GM11168 (cell line): ENCODE measurements around the gene NUMB.
"Not testable (repeated sequence)": the region's sequence is repeated elsewhere in the genome, so short reads cannot be mapped to it uniquely, and the experiment has no call there.

Experiments used
- in situ Hi-C: fragments of 300-500 bp; cut with MboI; formaldehyde crosslinking; loops from one replicate; pipeline ENCODE4 v1.12.0; 2022; ENCODE audit warnings: low sequenced_read_pairs; ENCODE audit not compliant: unreplicated experiment

The NUMB gene

DNA sequence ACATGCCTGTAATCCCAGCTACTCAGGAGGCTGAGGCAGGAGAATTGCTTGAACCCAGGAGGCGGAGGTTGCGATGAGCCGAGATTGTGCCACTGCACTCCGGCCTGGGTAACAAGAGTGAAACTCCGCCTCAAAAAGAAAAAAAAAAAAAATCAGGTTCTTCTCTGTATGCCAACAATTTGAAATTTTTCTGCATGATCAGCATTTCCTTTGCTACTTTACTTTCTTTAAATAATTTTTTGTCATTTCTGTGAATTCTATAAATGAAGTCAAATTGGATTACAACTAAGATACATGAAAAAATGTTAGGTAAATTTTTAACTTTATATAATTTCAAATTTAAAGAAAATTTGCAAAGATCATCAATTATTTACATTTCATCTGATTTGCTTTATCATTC is 87.8 kb downstream of the NUMB start:
- in situ Hi-C loops: no loop called here

DNA sequence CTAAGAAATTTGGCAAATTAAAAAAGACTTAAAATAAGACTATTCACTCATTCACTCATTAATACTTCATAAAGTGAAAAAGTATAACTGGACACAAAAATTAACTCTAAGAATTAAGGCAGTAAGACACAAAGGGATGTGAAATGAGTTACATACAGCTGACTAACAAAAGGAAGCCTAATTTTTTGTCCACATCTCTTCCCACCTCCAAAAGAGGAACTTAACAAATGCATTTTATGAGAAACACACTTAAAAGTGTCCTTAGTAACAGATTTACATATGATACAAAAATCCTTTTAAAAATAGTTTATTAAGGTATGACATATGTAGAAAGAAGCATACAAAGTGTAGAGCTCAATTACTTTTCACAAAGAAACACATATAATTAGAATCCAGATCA is 88.9 kb downstream of the NUMB start:
- in situ Hi-C loops: no loop called here

GRCh38 chr14:73368616-73369015 is 89.7 kb downstream of the NUMB start:
- in situ Hi-C loops: no loop called here

DNA sequence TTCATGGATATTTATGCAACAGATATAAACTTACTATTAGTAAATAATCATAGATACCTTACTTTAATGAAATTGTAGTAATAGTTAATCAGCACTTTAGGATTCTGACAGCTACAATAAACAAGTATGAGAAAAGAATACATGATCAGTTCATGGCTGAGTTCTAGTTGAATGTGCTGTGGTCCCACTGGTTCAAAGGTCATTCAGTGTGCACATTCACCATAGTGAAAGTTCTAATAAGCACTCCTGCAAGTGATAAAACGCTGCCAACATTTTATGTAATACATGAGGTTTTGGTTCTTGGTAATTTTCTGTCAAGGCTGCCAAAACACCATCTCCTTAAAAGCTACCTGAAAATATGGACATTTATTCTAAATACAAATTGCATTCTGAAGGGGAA is 92.6 kb downstream of the NUMB start:
- in situ Hi-C loops: no loop called here

DNA sequence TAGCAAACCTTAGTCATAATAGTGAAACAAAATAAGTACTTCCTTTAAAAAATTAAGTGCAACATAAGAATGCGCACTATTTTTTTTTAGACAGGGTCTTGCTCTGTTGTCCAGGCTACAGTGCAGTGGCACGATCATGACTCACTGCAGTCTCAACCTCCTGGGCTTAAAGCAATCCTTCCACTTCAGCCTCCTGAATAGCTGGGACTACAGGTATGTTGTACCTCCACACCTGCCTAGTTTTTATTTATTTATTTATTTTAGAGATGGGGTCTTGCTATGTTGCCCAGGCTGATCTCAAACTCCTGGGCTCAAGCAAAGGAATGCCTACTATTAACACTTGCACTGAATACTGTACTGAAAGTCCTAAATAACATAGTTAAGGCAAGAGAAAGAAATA is 93.8 kb downstream of the NUMB start:
- in situ Hi-C loops: no loop called here

DNA sequence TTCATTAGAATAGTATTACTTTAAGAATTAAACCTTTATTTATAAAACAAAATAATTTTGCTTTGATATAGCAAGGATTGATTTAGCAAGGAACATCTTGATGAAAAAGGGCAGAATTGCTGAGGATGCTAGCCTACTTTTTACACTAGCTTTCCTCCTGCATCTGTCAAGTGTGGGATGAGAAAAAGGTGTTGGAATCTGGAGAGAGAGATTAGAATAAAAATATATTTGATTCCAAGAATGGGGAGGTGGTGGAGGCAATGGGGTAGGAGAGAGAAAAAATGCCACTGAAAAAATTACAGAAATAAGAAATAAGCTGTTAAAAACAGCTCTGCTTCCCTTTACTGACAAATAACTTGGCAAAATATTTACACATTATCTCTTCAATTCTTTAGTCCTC is 98.9 kb downstream of the NUMB start:
- in situ Hi-C loops: no loop called here

- in situ Hi-C loops: no loop called here
These were observed 100.2 kb downstream of the NUMB start for GRCh38 chr14:73358187-73358586.

GRCh38 chr14:73349091-73349490 is 109.3 kb downstream of the NUMB start:
- in situ Hi-C loops: not testable (repeated sequence)

- in situ Hi-C loops: no loop called here
These were observed 114.0 kb downstream of the NUMB start for GRCh38 chr14:73344319-73344718.

DNA sequence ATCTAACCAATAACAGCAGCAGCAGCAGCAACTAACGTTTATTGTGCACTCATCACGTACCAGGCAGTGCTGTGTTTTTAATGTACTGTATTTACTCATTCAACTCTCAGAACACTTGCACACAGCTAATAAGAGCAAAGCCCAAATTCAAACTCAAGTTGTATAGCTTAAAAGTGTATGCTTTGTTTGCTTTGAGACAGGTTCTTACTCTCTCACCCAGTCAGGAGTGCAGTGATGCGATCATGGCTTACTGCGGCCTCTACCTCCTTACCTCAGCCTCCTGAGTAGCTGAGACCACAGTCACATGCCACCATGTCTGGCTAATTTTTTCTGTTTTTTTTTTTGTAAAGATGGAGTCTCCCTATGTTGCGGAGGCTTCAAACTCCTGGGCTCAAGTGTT is 115.7 kb downstream of the NUMB start:
- in situ Hi-C loops: no loop called here

DNA sequence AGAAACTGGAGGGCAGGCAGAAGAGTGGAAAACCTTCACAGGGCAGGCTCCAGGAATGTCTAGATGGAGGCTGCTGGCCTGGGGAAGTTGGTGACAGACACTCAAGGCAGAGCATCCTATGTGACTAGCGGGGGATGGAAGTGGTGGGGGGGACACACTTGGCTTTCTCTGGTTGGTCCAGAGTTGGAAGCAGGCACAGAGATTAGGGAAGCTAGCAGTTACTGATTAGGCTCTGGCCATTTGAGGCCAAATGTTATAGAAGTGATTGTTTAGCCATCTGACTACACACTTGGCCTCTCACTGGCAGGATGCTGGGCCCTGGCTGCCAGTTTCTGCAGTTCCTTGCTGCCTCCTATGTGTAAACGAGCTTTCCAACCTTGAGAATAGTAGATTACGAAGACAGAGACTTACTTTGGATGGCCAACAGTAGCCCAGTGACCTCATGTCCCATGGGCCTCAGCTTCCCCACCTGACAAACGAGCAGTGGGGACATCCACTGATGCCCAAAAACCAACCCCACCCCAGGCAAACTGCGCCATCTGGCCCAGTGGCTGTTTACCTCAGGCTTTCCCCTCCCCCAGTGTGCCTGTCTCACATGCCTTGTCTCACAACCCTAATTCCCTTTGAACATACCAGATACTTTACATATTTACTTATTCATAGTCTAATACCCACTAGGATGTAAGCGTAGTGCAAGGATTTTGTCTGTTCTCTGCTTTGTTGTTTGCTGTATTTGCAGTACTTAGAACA is 118.3 kb downstream of the NUMB start:
- in situ Hi-C loops: no loop called here

- in situ Hi-C loops: no loop called here
These were observed 119.1 kb downstream of the NUMB start for GRCh38 chr14:73339206-73339605.

DNA sequence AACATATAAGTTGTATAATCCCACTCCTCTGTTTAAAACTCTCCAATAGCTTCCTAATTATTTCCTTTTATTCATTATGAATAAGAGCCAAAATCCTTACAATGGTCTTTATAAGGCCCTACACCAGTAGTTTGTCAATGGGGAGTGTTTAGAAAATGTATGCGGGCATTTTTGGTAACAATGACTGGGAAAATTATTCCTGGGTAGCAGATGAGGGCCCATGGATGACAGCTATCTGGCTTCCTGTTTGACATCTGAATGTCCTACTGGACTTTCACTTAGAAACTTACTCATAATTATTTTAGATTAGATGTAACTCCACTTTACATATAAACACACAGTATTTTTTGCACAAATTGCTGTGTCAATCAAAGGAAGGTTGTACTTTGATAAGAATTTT is 119.8 kb downstream of the NUMB start:
- in situ Hi-C loops: no loop called here

- in situ Hi-C loops: no loop called here
These were observed 125.3 kb downstream of the NUMB start for GRCh38 chr14:73333031-73333430.

GRCh38 chr14:73325630-73326299 is 132.6 kb downstream of the NUMB start:
- in situ Hi-C loops: no loop called here

GRCh38 chr14:73325063-73325462 is 133.3 kb downstream of the NUMB start:
- in situ Hi-C loops: no loop called here

DNA sequence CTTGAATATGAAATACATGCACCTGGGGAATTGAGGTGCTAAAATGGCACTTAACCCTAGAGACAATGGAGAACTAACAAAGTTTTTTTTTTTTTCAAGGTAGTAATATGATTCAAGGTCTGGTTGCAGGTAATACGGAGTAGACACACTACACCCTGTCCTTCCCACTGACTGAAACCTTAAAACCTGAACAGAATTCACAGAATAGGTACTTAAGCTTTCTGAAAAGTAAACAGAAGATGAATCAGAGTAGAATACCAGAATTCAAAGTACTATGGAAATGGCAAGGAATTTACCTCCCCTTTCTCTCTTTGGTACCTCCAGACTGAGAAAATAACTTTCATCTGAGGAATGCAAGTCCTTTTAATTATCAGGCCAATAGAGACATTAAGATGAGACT is 133.8 kb downstream of the NUMB start:
- in situ Hi-C loops: no loop called here

DNA sequence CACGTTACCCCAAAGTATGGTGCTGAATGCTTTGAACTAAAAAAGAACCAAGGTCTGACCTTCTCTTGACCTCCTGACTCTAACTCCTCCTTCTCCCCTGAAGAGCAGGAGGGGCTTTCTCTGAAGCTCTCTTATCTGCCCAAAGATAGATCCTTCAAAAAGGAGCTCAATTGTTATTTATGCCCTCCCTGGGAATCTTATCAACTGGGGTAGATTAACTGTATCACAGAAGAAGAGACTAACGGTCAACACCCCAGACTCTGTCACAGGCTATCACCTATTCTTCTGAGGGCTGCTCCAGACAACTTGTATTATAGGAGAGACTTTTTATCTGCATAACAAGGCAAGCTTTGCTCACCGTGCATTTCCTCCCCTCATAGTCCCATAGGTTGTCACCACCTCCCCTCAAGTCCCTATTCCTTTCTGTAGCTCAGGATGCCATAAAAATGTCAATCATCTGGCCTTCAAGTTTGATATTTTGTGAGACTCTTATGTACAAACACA is 134.4 kb downstream of the NUMB start:
- in situ Hi-C loops: no loop called here

DNA sequence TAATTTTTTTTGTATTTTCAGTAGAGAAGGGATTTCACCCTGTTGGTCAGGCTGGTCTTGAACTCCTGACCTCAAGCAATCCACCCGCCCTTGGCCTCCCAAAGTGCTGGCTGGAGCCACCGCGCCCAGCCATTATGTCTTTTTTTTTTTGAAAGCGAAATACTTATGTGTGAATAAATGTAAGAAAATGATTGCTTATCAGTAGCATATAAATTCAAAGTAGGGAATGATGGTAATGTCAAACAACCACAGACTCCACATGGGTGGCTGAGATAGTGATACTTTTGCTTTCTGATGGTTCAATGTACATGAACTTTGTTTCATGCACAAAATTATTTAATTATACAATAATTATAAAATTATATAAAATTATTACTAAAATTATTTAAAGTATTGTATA is 145.2 kb downstream of the NUMB start:
- in situ Hi-C loops: no loop called here

DNA sequence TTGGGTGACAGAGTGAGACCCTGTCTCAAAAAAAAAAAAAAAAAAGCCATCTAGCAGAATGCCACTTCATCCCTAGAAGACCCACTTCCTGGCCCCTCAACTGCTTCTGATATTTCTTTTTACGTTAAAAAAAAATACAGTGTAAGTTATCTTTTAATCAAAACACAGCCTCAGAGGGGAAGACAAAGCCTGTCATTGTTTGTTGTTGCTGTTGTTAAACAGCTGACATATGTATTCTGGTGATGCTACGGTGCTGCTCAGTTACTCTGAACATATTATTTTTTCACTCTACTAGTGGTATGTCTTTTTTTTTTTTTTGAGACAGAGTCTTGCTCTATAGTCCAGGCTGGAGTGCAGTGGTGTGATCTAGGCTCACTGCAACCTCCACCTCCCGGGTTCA is 145.7 kb downstream of the NUMB start:
- in situ Hi-C loops: no loop called here

- in situ Hi-C loops: no loop called here
These were observed 146.7 kb downstream of the NUMB start for GRCh38 chr14:73311708-73312030.

GRCh38 chr14:73309207-73309606 is 149.1 kb downstream of the NUMB start:
- in situ Hi-C loops: not testable (repeated sequence)
